ENCODE measurements around the gene CLPX.
A peak's percentile ranks its signal among the peaks of the same experiment; 100 is the strongest.
"Not testable (repeated sequence)": the region's sequence is repeated elsewhere in the genome, so short reads cannot be mapped to it uniquely, and the experiment has no call there.

CLPX gene

DNA sequence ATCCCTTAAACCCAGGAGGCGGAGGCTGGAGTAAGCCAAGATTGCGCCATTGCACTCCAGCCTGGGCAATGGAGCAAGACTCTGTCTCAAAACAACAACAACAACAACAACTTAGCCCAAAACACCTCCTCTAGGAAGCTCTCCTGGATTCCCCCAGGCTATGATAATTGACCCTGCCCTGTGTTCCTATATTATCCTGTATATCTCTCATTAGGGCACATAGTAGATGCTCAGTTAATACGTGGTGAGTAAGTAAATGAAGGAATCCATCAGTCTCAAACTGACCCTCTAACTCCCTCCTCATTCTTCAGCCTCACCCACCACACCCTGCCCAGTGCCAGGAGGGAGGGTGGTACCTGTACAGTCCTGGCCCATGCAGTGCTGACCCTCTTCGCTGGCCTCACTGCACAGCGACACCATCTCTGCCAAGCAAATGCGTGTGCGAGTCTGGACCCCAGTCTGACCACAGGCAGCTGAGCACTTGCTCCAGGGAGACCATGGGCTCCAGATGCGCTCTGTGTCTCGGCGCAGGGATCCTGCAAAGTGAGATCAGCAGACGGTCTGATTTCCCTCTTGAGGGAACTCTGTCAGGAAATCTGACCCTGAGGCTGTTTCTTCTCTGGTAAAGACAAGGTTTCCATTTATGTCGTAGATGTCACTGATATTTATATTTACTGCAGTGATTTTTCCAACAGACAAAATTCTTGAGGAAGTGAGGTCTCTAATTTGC, 20.0 kb upstream of the CLPX start:
- no peak for DNase-seq

DNA sequence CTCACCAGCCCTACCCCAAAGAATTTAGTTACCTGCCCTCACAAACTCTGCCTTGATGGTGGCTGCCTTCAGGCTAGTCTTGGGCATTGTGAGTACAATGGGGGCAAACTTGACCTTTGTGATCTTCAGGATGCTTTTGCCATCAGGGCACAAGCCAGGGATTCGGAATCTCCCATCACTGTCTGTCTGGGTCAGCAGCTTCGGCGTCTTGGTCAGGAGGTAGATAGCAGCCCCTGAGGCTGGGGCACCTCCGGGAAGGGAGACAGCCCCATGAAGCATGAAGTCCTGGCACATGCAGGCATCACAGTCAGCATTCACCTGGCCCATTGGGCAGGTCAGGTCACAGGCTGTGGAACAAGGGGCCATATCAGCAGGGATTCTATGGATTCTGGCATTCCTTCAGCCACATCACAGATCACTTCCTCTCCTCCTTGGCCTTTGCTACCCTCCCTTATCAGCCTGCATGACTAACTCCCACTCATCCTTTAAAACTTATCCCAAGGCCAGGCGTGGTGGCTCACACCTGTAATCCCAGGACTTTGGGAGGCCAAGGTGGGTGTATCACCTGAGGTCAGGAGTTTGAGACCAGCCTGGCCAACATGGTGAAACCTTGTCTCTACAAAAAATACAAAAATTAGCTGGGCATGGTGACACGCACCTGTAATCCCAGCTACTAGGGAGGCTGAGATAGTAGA, 19.2 kb upstream of the CLPX start:
- no peak for DNase-seq

DNA sequence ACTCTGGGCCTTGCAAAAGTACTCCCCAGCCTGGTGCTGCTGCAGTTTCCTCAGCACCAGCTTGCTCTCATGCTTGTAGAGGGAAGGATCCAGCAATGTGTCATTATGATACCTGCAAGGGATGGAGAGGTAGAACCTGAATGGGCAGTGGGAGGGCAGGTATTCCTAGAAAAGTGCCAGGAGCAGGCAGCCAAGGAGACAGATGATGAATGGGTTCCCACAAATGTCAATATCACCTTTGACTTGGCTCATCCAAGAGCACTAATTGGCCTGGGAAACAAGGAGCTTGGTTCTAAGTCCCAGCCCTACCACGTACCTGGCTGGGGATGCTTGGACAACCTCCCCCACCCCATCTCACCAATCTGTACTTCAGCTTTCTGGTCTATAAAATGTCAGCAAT, 16.8 kb upstream of the CLPX start:
- no peak for DNase-seq

DNA sequence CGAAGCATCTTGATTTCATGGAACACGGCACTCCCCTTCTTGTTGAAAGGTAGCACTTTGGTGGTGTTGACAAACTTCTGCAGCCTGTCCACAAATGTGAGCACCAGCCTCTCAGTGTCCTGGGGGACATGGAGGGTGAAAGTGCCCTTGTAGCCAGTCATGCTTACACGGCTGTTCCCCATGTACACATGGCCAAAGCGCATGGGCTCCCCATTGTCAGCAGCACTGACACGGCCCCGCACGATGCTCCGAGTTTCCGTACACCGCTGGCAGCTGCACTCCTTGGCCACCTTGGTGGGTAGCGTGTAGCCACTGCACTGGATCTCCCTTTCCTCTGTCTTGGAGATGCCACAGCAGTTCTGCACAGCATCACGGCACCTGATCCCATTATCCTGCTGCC, 13.4 kb upstream of the CLPX start:
- DNase-seq = no peak

DNA sequence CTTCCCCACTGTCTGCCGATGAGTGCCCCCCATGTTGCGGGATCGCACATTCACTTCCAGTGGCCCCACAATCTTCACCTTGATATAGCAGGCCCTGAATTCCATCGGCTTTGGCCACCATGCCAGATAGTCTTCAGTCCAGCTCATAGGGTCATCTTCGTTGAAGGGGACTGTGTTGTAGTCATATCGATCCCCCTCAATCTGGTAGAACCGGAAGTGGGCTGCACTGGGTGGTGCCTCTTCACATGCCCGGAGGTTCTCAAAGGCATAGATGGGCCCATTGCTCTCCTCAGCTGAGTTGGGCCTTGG, 12.1 kb upstream of the CLPX start:
- no peak for DNase-seq

DNA sequence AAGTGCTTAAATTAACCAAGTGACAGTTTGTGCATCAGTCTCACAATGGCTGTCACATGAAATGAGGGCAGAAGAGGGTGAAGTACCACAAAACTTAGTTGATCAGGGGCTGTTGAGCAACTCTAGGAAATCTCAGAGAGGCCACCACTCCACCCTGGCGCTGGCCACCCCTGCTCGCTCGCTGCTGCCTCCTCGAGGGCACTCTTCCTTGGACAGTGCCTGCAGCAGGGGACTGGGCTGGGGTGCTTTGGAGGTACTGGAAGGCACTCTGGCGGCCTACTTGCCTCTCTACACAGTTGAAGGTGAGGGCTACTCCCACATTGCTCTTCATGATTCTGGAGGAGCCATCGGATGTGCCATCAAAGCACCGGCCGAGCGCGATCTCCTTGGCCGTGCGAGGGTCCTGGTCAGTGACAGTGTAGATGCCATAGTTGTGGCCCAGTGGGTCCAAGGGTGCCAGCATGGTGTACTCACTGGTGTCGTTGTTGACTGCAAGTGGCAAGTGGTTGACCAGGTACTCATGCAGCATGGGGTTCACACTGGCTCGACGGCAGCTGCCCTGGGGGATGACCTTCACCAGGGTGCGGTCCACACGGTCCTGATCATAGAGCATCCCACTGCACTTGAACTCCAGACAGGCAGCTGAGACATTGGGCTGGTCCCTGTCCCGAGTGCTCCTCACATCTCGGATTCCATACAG, 11.6 kb upstream of the CLPX start:
- DNase-seq = no peak

DNA sequence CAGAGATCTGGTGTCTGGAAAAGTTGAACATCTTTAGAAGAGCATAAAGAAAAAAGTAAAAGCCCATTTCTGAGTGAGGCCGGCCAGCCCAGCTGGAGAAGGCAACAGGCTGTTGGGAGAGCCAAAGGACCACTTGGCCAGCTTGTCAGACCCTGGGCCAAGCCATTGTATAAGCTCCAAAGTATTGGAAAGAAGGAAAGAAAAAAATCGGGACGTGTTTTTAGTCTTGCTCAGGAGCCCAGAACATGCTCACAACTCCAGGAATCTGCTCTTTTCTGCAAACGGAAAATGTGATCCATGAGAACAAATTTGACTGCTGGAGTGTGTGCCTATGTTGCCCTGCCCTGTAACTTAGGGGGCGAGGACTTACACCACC, 10.4 kb upstream of the CLPX start:
- no peak for DNase-seq

DNA sequence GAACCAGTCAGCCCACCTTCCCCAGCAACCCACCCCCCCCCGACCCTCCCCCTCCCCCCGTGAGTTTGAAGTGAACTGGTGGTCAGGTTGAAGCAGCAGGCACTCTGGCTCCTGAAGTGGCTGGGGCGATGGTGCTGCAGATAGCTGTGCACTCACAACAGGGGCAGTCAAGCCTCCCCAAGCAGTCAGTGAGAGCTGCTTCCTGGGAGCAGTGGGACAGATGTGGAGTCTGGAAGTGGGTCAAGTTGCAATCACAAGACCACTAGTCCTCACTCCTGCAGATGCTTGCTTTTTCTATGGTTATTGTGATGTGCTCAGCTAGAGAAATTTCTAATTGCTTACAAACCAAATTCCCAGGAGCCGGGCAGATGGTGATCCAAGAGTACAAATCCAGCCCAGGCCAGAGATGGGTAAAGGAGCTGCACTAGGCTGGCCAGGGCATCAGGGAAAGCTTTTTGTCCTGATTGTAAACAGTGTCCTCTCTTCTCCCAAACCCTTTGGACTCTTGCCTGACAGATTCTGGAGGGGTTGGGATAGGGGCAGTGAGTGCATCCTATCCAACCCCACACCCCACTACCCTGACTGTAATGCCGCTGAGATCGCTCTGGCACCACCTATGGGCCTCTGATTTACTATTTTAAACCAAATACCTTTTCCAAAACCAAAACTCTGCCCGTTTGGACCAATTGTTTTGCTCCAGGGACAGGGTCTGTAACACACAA, 9.8 kb upstream of the CLPX start:
- DNase-seq = no peak

DNA sequence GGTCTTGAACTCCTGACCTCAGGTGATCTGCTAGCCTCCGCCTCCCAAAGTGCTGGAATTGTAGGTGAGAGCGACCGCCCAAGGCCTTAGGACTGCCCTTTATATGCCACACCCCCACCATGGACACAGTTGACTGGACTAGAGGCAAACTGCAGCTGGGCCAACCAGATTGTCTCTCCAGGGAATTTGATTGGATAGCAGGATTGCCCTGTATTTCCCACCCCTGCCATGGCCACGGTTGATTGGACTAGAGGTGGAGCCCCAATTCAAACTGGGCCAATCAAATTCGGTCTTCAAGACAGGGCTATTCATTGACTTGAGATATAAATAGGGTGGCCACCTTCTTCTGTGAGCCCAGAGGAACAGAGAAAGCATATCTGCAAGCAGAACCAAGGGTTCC, 6.9 kb upstream of the CLPX start:
- DNase-seq = no peak

DNA sequence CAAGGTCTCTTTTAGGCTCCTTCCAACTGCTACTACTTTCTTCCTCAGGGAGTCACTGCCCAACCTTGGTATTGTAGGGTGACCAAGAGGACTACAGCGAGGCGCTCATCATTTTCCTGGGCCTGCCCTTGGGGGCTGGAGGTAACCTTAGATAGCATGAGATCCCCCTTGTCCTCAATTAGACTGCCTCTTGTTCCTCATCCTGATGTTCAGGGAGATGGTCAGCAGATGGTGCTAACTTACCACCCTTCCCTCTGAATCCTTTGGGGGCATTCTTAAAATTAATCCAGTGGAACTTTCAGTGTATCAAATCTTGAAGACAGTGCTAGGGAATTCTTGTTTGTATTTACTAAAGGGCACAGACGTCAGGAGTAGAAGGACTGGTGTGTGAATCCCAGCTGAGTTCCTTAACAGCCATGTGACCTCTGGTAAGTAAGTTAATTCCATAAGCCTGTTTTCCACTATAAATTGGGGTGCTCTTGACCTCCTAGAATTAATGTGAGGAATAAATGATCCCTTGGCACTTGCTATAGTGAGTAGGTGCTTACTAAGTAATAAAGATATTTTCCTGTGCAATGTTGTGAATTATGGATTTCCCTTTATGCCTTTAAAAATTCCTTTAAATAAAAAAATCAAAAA, 4.1 kb upstream of the CLPX start:
- no peak for DNase-seq

DNA sequence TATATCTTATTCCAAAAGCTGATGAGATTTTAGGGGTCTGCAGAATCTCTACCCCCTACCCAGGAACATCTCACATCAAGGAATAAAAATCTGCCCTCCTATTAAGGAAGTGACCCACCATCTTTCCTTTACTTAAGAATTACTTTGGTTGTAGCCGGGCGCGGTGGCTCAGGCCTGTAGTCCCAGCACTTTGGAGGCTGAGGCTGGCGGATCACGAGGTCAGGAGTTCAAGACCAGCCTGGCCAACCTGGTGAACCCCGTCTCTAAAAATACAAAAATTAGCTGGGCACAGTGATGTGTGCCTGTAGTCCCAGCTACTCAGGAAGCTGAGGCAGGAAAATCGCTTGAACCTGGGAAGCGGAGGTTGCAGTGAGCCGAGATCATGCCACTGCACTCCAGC, 3.3 kb upstream of the CLPX start:
- not testable (repeated sequence) for DNase-seq

DNA sequence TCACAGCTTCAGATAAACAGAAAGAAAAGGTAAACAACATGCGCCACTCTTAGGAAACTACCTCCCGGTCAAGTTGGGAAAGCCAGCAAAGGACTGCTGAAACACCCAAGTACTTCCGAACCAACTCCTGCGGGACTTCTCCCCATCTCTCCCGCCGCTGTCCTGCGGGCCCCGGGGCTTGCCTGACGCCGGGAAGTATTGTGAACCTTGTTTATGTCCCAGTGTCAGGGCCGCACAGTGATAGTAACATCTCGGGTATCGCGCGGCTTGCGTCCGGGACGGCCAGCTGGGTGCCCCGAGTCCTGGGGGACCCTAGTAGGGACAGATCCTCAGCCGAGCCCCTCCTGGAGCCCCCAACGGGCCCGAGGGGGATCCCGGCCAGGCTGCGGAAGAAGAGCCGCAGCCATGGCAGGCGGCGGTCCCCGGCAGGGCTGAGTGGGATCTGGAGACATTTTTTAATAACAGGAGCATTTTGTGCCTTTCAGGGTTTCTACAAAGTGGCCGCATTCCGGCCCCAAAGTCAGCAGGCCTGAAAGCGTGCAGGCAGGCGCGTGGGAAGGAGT, 756 bp downstream of the CLPX start:
- DNase-seq = peak; percentile 30

DNA sequence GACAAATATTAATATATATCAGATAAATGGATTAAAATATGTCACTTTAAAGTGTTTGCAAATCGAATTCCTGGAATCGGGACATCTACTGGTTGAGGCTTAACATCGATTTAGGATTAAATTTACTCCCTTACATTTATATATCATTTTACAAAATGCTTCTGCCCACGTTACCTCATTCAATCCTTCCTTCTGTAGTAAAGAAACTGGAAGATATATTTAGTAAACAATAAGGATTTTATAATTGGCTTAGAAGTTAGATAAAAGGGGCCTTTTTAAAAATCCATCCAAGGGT, 1.3 kb downstream of the CLPX start:
- no peak for DNase-seq

DNA sequence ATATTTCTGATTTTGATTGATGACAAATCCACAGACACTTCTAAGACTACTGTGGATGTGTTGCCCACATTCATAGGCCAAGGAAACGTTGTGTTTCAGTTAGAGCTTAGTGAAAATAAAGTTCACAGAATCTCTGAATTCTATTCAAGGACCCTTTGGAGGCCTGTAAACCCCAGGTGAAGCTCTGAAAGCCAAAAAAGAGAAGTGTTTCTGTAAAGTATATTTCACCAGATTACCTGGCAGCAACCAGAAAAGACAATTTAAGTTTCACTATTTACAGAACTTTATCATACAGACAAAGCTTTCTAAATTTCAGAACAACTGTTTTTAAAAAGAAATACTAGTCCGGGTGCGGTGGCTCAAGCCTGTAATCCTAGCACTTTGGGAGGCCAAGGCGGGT, 2.6 kb downstream of the CLPX start:
- no peak for DNase-seq

DNA sequence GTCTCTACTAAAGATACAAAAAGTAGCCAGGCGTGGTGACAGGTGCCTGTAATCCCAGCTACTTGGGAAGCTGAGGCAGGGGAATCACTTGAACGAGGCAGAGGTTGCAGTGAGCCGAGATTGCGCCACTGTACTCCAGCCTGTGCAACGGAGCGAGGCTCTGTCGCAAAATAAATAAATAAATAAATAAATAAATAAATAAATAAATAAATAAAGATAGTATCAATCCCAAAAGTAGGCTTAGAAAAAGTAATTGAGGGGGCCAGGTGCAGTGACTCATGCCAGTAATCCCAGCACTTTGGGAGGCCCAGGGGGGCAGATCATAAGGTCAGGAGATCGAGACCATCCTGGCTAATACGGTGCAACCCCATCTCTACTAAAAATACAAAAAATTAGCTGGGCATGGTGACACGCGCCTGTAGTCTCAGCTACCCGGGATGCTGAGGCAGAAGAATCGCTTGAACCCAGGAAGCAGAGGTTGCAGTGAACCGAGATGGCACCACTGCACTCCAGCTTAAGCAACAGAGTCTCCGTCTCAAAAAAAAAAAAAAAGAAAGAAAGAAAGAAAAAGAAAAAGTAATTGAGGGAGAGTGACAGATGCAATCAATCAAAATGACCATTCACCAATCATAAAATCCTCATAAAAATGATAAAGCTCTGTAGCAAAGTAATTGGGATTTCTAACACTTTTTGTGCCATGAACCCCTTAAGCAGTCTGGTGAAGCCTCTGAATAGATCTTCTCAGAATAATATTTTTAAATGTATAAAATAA, 3.4 kb downstream of the CLPX start:
- not testable (repeated sequence) for DNase-seq

DNA sequence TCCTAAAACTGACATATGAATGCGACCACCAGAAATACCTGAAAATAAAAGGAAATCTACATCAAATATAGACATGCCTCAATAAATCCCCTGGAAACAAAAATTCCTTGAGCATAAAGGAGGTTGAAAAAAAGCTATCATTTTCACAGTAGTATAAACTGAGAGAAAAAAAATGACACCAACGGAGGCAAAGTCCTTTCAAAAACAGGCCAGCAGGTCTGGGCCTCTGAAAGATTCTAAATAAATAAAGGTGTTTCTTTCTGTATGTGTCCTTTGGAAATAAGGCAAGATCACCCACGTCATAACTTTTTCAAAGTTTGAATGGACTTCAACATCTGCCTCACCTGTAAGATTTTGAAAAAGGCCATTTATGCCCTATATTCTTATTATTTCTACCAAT, 5.0 kb downstream of the CLPX start:
- no peak for DNase-seq

DNA sequence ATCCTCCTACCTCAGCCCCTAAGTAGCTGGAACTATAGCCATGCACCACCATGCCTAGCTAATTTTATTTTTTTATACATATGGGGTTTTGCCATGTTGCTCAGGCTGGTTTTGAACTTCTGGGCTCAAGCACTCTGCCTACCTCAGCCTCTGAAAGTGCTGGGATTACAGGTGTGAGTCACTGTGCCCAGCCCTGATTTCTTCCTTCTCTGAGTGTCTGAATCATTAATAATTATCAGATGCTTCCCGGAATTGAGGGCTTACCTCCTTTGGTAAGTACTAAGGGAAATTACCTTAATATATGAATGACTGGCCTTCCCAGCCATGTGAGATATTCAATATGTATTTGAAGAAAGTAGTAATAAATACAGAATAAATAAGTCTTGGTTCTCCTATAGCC, 7.2 kb downstream of the CLPX start:
- DNase-seq = no peak

DNA sequence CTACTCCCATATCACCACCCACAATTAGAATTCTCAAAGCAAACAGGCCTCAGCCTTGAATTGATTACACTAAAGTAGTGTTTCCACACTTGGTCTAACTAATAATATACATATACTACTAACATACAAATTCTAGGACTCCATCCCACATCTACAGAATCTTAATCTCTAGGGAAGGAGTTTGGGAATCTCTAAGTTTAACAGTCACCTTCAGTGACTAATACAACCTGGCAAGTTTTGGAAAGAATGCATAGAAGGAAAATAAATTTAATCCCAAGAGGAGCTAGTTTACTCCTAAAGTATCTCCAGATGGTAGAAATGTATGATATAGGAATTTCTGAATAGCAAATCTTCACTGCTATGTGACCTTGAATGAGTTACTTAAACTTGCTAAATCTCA, 9.1 kb downstream of the CLPX start:
- DNase-seq = no peak

DNA sequence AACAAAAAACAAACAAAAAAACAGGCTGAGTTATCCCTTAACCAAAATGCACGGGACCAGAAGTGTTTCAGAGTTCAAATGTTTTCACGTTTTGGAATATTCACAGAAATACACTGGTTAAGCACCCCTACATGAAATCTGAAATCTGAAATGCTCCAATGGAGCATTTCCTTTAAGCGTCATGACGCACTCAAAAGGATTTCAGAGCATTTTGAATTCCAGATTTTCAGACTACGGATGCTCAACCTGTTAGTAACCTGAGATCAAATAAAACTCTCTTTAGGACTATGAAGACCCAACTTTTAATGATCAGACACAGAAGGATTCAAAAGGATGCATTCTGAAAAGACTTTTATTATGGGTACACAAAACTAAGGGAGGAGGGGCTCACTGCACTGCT, 9.6 kb downstream of the CLPX start:
- no peak for DNase-seq

DNA sequence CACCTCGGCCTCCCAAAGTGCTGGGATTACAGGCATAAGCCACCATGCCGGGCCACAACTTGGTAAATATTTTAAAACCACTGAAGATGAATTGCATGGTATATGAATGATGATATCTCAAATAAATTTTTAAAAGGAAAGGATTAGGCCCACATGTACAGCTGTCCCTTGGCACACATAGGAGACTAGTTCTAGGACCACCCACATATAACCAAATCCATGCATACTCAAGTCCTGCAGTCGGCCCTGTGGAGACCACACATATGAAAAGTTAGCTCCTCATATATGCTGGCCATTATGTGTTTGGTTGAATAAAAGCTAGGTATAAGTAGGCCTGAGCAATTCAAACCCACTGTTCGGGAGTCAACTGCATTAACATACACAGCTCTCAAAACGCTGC, 10.6 kb downstream of the CLPX start:
- DNase-seq = no peak

DNA sequence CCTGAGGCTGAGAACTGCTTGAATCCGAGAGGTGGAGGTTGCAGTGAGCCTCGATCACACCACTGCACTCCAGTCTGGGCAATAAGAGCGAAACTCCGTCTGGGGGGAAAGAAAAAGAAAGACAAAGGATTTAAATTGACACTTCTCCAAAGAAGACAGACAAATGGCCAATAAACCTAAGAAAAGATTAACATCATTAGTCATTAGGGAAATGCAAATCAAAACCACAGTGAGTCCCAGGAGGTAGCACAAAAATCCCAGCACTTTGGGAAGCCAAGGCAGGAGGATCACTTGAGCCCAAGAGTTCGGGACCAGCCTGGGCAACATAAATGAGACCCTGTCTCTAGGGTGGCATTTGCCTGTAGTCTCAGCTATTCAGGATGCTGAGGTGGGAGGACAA, 12.6 kb downstream of the CLPX start:
- DNase-seq = no peak

DNA sequence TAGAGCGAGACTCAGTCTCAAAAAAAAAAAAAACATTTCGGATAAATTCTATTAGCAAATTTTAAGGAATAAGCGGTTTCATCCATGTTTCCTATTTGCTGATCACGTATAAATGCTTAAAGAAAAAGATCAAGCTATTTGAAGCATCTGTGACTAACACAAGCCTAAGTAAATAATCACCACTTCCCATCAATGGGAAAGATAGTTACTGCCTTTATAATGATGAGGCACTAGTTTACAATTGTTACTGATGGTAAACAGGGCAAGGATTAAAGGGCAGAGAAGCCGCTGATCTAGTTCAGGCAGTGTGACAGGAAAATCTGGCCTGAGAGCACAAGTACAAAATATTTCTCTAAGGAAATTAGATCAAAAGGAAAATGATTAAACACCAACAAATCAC, 13.7 kb downstream of the CLPX start:
- no peak for DNase-seq

DNA sequence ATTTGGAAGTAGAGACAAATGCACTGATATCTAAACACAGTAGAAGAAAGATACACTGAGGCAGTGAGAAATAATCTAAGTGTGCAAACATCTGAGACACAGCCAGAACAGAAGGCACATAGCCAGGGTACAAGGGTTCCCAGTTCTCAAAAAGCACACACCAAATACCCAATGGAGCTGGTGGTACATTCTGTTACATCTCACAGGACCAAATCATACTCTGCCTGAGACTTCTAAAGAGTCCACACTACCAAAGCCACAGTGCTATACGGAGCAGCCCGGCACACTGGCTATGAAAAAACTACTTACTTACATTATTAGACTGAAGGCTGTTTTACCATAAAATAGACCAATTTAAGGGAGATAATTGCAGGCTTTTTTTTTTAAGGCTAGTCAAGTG, 19.3 kb downstream of the CLPX start:
- no peak for DNase-seq

Measured in stimulated activated CD4-positive, alpha-beta T cell treated with anti-CD3 and anti-CD28 coated beads, Interleukin-1b, Interleukin-23, amount 100 ng/mL, for 48 hours (primary cell).